HG03064 (cell line): ENCODE results near the gene CCL22.
"Not testable (repeated sequence)": the region's sequence is repeated elsewhere in the genome, so short reads cannot be mapped to it uniquely, and the experiment has no call there.

Source experiments
- ATAC-seq: cut with Tn5 transposase; IDR thresholded peaks from one replicate; pipeline ENCODE4 v1.9.1; 2021; ENCODE audit warnings: low read depth; ENCODE audit not compliant: unreplicated experiment

CCL22 gene

GRCh38 chr16:57358527-57359095, at the start of gene CCL22:
TSS of gene CCL22 (plus strand) at chr16:57358783. CDS start at chr16:57358817, 34 bp downstream.
- ATAC-seq = peak; percentile 43

DNA sequence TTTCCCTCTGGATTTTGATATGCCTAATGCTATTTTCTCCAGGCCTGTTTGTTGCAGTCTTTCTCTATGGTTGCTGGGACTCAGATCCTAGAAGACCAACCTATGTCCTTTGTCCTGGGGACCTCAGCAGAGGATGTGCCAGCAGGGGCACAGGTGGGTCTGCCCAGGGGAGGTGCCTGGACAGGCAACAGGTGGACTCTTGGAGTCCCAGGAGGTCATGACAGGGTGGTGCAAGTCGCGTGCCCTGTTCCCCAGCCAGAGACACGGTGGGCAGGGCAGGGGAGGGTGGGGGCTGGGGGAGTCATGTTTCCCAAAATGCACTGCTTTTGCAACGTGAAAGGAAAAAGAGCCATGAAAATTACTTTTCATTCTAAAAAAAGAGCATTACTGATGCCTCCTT, 47.8 kb upstream of the CCL22 start:
- ATAC-seq = no peak

GRCh38 chr16:57313509-57313908, 45.1 kb upstream of the CCL22 start:
- no peak for ATAC-seq

DNA sequence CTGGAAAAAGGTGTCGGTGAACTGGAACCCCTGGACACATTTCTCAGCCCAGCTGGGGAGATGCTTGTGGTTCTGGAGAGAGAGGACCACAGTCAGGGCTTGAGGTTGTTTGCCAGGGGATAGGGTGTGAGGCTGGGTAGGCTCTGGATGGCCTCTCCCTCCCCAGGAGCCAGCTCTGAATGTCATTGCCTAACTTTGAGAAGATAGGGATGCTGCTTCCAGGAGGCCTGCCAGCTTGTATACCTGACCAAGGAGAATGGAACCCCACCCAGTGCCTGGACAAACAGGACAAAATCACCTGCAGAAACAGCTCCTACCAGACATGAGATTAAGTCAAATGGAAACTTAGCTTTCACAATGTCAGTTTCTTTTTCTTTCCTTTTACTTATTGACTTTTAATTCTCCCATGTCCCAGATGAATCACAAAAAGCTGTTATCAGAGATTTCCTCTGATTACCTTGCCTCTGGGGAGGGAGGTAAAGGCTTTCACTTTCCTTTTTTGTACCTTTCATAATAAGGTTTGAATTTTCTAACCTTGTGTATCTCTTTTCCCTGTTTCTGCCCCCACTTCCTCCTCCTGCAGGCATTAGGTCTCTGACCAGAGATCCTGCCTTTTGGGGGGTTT, 44.3 kb upstream of the CCL22 start:
- ATAC-seq = no peak

DNA sequence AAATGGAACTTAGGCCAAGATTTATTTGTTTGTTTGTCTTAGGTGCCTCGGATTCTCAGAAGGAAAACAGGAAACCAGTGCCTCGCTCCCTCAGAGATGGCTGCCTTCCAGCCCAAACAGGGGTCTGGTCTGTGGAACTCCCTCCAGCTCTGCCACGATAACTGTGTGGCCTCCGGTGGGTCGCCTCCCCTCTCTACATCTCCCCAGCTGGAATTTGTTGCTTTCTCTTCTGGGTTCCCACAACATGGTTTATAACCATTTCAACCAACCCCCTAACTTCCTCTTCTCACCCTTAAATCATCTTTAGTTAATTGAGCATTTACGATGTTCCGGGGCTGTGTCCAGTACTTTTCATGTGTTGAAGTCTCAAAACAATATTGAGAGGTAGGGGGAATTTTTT, 43.2 kb upstream of the CCL22 start:
- ATAC-seq = no peak

DNA sequence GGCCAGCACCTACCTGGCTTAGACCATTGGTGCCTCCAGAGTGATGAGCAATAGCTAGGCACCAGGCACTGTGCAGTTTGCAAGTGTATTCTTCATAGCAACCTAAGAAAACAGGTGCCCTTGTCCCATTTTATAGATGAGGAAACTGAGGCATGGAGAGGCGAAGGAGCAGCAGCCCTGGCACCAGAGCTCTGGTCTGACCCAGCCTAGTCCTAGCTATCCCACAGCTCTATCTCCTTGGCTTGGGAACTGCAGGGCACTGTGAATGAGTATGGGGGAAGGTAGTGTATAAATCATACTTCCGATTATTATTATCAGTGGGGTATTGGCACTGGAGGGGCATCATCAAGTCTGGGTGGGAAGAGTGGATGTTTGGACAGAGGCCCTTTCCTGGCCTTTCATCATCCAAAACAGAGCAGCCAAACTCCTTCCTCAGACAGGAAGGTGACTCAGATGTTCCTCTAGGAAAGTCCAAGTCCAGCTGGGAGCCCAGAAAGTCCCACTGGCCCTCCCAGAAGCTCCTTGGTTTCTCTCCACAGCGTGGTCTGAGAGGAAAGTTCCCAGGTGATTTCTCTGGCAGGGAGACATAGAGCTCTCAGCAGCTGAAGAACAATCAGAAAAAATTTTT, 42.1 kb upstream of the CCL22 start:
- ATAC-seq = no peak

GRCh38 chr16:57318240-57318970, 40.2 kb upstream of the CCL22 start:
- ATAC-seq = no peak

- no peak for ATAC-seq
Measured at GRCh38 chr16:57319646-57320045, 38.9 kb upstream of the CCL22 start.

DNA sequence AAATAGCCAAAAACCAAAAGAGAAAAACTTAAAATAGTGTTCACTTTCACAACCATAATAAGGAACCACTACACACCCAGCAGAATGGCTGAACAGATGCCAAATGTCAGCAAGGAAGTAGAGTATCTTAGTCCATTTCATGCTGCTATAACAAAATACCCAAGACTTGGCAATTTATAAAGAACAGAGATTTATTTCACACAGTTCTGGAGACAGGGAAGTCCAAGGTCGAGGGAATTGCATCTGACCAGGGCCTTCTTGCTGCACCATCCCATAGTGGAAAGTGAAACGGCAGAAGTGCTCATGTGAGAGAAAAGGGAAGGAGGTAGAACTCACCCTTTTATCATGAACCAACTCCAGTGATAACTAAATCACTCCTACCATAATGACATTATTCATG, 33.8 kb upstream of the CCL22 start:
- no peak for ATAC-seq

- no peak for ATAC-seq
Measured at GRCh38 chr16:57325458-57325857, 33.1 kb upstream of the CCL22 start.

DNA sequence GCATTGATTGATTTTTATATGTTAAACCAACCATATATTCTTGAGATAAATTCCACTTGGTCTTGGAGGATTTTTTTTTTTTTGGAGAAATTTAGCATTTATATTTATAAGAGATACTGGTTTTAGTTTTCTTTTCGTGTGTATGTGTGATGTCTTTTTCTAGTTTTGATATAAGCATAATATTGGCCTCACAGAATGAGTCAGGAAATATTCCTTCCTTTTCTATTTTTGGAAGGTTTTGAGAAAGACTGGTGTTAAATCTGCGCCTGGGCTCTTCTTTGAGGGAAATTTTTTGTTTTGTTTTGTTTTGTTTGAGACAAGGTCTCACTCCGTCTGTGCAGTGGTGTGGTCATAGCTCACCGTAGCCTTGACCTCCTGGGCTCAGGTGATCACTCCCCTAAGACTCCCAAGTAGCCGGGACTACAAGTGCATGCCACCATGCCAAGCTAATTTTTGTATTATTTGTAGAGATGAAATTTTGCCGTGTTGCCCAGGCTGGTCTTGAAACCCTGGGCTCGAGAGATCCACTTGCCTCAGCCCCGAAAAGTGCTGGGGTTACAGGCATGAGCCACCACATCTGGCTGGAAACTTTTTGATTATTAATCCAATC, 28.8 kb upstream of the CCL22 start:
- no peak for ATAC-seq

DNA sequence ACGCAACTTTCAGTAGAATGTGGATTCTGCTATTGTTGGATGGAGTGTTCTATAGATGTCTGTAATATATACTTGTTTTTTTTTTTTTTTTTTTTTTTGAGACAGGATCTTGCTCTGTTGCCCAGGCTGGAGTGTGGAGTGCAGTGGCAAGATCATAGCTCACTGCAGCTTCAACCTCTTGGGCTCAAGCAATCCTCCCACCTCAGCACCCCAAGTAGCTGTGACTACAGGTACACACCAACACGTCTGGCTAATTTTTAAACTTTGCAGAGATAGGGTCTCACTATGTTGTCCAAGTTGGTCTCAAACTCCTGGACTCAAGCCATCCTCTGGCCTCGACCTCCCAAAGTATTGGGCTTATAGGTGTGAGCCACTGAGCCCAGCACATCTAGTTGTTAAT, 27.2 kb upstream of the CCL22 start:
- no peak for ATAC-seq

DNA sequence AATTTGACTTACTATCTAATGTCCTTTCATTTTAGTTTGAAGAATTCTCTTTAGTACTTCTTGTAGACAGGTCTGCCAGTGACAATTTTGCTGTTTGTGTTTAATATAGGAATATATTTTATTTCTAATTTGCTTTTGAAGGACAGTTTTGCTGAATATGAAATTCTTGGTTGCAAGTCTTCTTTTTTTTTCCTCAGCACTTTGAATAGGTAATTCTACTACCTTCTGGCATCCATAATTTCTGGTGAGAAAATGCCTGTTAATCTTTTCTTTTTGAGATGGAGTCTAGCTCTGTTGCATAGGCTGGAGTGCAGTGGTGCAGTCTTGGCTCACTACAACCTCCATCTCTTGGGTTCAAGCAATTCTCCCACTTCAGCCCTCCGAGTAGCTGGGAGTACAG, 25.2 kb upstream of the CCL22 start:
- ATAC-seq = no peak

GRCh38 chr16:57335366-57335765, 23.2 kb upstream of the CCL22 start:
- ATAC-seq = no peak

DNA sequence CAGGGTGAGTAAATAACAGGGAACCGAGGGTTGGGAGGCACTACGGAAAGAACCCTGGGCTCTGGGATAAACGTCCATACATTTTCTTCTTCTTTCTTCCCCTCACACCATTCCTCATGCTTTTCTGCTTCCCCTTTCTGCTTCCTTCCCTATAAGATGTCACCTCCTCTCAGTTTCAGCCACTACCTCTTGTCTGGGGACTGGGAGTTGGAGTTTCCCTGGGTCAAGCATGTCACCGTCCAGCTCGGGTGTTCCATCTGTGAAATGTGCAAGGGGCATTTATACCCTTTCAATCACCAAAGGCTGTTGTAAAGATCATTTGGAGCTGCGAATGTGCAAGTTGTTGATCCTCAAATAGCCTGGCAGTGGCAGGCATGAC, 17.5 kb upstream of the CCL22 start:
- no peak for ATAC-seq

DNA sequence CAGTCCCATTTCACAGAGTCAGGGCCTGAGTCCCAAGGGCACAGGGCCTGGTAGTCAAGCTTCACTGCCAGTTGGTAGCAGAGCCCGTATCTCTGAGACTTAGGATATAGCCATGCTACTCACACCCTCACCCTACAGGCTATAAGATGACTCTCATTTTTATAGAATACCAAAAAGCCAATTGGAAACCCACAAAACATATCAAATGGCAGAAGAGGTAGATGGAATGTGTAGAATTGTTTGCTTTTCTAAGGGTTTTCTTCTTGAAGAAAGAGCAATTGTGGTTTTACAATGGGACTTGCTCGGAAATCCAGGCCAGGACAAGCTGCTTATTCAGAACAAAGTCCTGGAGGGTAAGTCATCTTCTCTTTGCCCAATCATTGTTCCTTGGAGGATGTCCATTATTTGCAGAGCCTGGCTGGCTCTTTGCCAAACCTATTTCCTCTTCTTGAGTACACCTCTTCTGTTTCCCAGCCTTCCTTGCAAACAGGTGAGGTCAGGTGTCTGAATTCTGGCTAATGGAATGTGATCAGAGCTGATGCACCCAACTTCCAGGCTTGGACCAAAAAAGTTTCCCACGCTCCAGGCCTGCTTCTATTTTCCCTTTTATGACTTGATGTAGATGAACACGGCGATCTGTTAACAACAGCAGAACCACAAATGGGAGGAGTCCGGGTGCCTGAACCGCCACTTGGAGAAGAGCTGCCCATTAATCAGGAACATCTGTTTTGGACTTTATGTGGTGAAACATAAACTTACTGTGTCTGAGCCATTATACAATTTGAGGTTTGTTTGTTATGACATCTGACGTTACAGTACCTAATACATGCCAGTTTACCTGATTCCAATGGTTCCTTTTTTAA, 16.9 kb upstream of the CCL22 start:
- ATAC-seq = no peak

GRCh38 chr16:57342606-57343005, 16.0 kb upstream of the CCL22 start:
- ATAC-seq = not testable (repeated sequence)

DNA sequence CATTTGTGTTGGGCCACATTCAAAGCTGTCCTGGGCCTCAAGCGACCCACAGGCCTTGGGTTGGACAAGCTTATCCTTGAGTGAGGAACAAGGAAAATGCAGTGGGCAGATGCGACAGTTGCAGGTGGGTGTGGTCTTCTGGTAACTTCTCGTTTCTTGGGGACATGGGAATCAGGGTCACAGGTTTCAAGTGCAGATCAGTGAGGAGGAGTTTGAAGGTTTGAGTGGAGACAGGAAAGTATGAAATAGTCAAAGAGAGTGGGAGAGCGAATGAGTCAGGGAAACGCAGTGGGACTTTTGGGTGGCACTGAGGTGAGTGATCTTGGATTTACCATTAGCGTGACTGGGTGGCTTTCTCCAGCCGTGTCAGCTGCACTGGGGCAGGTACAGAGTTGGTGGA, 15.4 kb upstream of the CCL22 start:
- ATAC-seq = no peak

GRCh38 chr16:57344094-57344493, 14.5 kb upstream of the CCL22 start:
- not testable (repeated sequence) for ATAC-seq

GRCh38 chr16:57345021-57345420, 13.6 kb upstream of the CCL22 start:
- ATAC-seq = no peak
